ENCODE data around the gene CDKL1. TPM values are rescaled to one million over a fixed set of nuclear protein-coding genes. Genes with fewer than 3 reads are reported as not detected.
"Not testable (repeated sequence)": the region's sequence is repeated elsewhere in the genome, so short reads cannot be mapped to it uniquely, and the experiment has no call there.

Gene CDKL1
- total RNA-seq, 4 donors from 2014 or later = 1.5 to 12.5 (median 3.9) TPM

GRCh38 chr14:50359631-50360030 lies 37.0 kb downstream of the CDKL1 start:
- DNase-seq (ENCODE audit: low spot score in 2 of 2) = no peak
- no peak overlapping the region for H3K4me3 ChIP-seq (ENCODE audit: low read depth, poor library complexity, severe bottlenecking)
- no peak for TF ChIP-seq POLR2A (IDR thresholded peaks at IDR 0.05)
- TF ChIP-seq CTCF (IDR thresholded peaks at IDR 0.05) = no peak
- 94 to 95% methylated on average over 5 of the region's 5 CpGs for WGBS, 2 donors
- intact Hi-C loops (cut with DNase I; ENCODE audit: low total_unique reads) = no loop called here

- TF ChIP-seq CTCF (IDR thresholded peaks at IDR 0.05) (no peak), POLR2A (IDR thresholded peaks at IDR 0.05) (no peak)
- intact Hi-C loops (cut with DNase I; ENCODE audit: low total_unique reads) = no loop called here
- H3K4me3 ChIP-seq (ENCODE audit: low read depth, poor library complexity, severe bottlenecking) = no peak overlapping the region
- 94 to 95% methylated on average over 4 of the region's 4 CpGs for WGBS, 2 donors
- DNase-seq (ENCODE audit: low spot score in 2 of 2) = no peak
Measured at GRCh38 chr14:50357753-50358395, 38.8 kb downstream of the CDKL1 start.

GRCh38 chr14:50357124-50357523 lies 39.6 kb downstream of the CDKL1 start:
- no peak for TF ChIP-seq POLR2A (IDR thresholded peaks at IDR 0.05)
- no peak for TF ChIP-seq CTCF (IDR thresholded peaks at IDR 0.05)
- no peak overlapping the region for H3K4me3 ChIP-seq (ENCODE audit: low read depth, poor library complexity, severe bottlenecking)
- DNase-seq (ENCODE audit: low spot score in 2 of 2) = no peak
- WGBS, 2 donors = 55 to 57% methylated on average over 6 of the region's 6 CpGs
- intact Hi-C loops (cut with DNase I; ENCODE audit: low total_unique reads) = no loop called here

- DNase-seq (ENCODE audit: low spot score in 2 of 2); H3K4me3 ChIP-seq (ENCODE audit: low read depth, poor library complexity, severe bottlenecking); intact Hi-C loops (cut with DNase I; ENCODE audit: low total_unique reads): not testable (repeated sequence)
- 72 to 84% methylated on average over 3 of the region's 3 CpGs for WGBS, 2 donors
Measured at GRCh38 chr14:50356283-50356682, 40.4 kb downstream of the CDKL1 start.

GRCh38 chr14:50355692-50356091 lies 41.0 kb downstream of the CDKL1 start:
- no peak overlapping the region for H3K4me3 ChIP-seq (ENCODE audit: low read depth, poor library complexity, severe bottlenecking)
- intact Hi-C loops (cut with DNase I; ENCODE audit: low total_unique reads) = no loop called here
- TF ChIP-seq POLR2A (IDR thresholded peaks at IDR 0.05) (no peak), CTCF (IDR thresholded peaks at IDR 0.05) (no peak)
- DNase-seq (ENCODE audit: low spot score in 2 of 2) = no peak
- 93 to 97% methylated on average over 1 of the region's 1 CpG for WGBS, 2 donors

- TF ChIP-seq POLR2A (IDR thresholded peaks at IDR 0.05) (no peak), CTCF (IDR thresholded peaks at IDR 0.05) (no peak)
- no peak overlapping the region for H3K4me3 ChIP-seq (ENCODE audit: low read depth, poor library complexity, severe bottlenecking)
- DNase-seq (ENCODE audit: low spot score in 2 of 2) = no peak
- intact Hi-C loops (cut with DNase I; ENCODE audit: low total_unique reads) = no loop called here
- 0 to 2% methylated on average over 1 of the region's 1 CpG for WGBS, 2 donors
Measured at GRCh38 chr14:50354527-50354926, 42.2 kb downstream of the CDKL1 start.

Measured in lower leg skin (tissue), 4 donors.